Measurements from ENCODE around the gene TMEM143.
A peak's percentile ranks its signal among the peaks of the same experiment; 100 is the strongest.

The TMEM143 gene

GRCh38 chr19:48390188-48391099 is 26.7 kb upstream of the TMEM143 start:
- Histone ChIP-seq H3K9me3 (ENCODE audit: control insufficient read depth, insufficient read depth, low read length) (no peaks in the 10 kb centered on the region), H4K20me1 (ENCODE audit: control insufficient read depth, insufficient read depth, low read depth, low read length) (peaks cover 3% of the 10 kb centered on the region; the same call in 1 of the 2 replicates), H3K79me2 (ENCODE audit: control insufficient read depth, low read length) (peaks cover 26% of the 10 kb centered on the region), H3K36me3 (ENCODE audit: control insufficient read depth, low read length) (peaks cover 46% of the 10 kb centered on the region), H3K9me2 (replicated peaks; ENCODE audit: control insufficient read depth, low read length) (no peaks in the 10 kb centered on the region), H3K27me3 (ENCODE audit: control insufficient read depth, low read length) (peaks cover 31% of the 10 kb centered on the region), H3F3A (ENCODE audit: control insufficient read depth, insufficient read depth) (no peaks in the 10 kb centered on the region), H3K27ac (ENCODE audit: low read depth, low read length) (peak overlapping the region; percentile 55), H3K4me3 (ENCODE audit: low read length) (peak overlapping the region; percentile 97), H3K4me2 (ENCODE audit: low read length) (peak overlapping the region; percentile 81), H3K4me1 (ENCODE audit: control insufficient read depth, low read length) (peaks cover 22% of the 10 kb centered on the region)
- no peak for TF ChIP-seq EZH2phosphoT487 (IDR thresholded peaks at IDR 0.05; ENCODE audit: borderline replicate concordance, low read length)
- peak; percentile 57 for TF ChIP-seq CTCF (IDR thresholded peaks at IDR 0.05; ENCODE audit: low read depth, low read length, poor library complexity, severe bottlenecking)

- no peak overlapping the region for H3K4me2 ChIP-seq (ENCODE audit: low read length)
- H4K20me1 ChIP-seq (ENCODE audit: control insufficient read depth, insufficient read depth, low read depth, low read length), result peaks cover 3% of the 10 kb centered on the region; the same call in 1 of the 2 replicates
- H3K9me2 ChIP-seq (replicated peaks; ENCODE audit: control insufficient read depth, low read length), result no peaks in the 10 kb centered on the region
- H3K9me3 ChIP-seq (ENCODE audit: control insufficient read depth, insufficient read depth, low read length), result no peaks in the 10 kb centered on the region
- H3K27ac ChIP-seq (ENCODE audit: low read depth, low read length), result no peak overlapping the region
- H3K4me1 ChIP-seq (ENCODE audit: control insufficient read depth, low read length), result peaks cover 8% of the 10 kb centered on the region; the same call in 1 of the 2 replicates
- no peaks in the 10 kb centered on the region for H3K27me3 ChIP-seq (ENCODE audit: control insufficient read depth, low read length)
- no peaks in the 10 kb centered on the region for H3F3A ChIP-seq (ENCODE audit: control insufficient read depth, insufficient read depth)
- H3K36me3 ChIP-seq (ENCODE audit: control insufficient read depth, low read length), result peaks cover 73% of the 10 kb centered on the region
- peaks cover 26% of the 10 kb centered on the region for H3K79me2 ChIP-seq (ENCODE audit: control insufficient read depth, low read length)
- H3K4me3 ChIP-seq (ENCODE audit: low read length), result no peak overlapping the region
- TF ChIP-seq EZH2phosphoT487 (IDR thresholded peaks at IDR 0.05; ENCODE audit: borderline replicate concordance, low read length), result no peak
- no peak for TF ChIP-seq CTCF (IDR thresholded peaks at IDR 0.05; ENCODE audit: low read depth, low read length, poor library complexity, severe bottlenecking)
Observed at GRCh38 chr19:48386981-48387380, 23.2 kb upstream of the TMEM143 start.

- Histone ChIP-seq H3K4me2 (ENCODE audit: low read length) (no peak overlapping the region), H3K79me2 (ENCODE audit: control insufficient read depth, low read length) (peaks cover 18% of the 10 kb centered on the region), H3K27ac (ENCODE audit: low read depth, low read length) (no peak overlapping the region), H3K36me3 (ENCODE audit: control insufficient read depth, low read length) (peaks cover 75% of the 10 kb centered on the region), H3K9me3 (ENCODE audit: control insufficient read depth, insufficient read depth, low read length) (no peaks in the 10 kb centered on the region), H3K27me3 (ENCODE audit: control insufficient read depth, low read length) (no peaks in the 10 kb centered on the region), H3K9me2 (replicated peaks; ENCODE audit: control insufficient read depth, low read length) (no peaks in the 10 kb centered on the region), H3K4me1 (ENCODE audit: control insufficient read depth, low read length) (peaks cover 5% of the 10 kb centered on the region; the same call in 1 of the 2 replicates), H4K20me1 (ENCODE audit: control insufficient read depth, insufficient read depth, low read depth, low read length) (peaks cover 3% of the 10 kb centered on the region; the same call in 1 of the 2 replicates), H3F3A (ENCODE audit: control insufficient read depth, insufficient read depth) (no peaks in the 10 kb centered on the region), H3K4me3 (ENCODE audit: low read length) (no peak overlapping the region)
- TF ChIP-seq EZH2phosphoT487 (IDR thresholded peaks at IDR 0.05; ENCODE audit: borderline replicate concordance, low read length) (no peak), CTCF (IDR thresholded peaks at IDR 0.05; ENCODE audit: low read depth, low read length, poor library complexity, severe bottlenecking) (no peak)
Observed at GRCh38 chr19:48385461-48386087, 21.8 kb upstream of the TMEM143 start.
